GM18511 (cell line): ENCODE results near the gene BTNL3.
"Not testable (repeated sequence)": the region's sequence is repeated elsewhere in the genome, so short reads cannot be mapped to it uniquely, and the experiment has no call there.

Experiments
- ATAC-seq: cut with Tn5 transposase; IDR thresholded peaks from one replicate; pipeline ENCODE4 v1.9.1; 2021; ENCODE audit warnings: mild to moderate bottlenecking, moderate library complexity; ENCODE audit not compliant: unreplicated experiment

The BTNL3 gene, protein sequence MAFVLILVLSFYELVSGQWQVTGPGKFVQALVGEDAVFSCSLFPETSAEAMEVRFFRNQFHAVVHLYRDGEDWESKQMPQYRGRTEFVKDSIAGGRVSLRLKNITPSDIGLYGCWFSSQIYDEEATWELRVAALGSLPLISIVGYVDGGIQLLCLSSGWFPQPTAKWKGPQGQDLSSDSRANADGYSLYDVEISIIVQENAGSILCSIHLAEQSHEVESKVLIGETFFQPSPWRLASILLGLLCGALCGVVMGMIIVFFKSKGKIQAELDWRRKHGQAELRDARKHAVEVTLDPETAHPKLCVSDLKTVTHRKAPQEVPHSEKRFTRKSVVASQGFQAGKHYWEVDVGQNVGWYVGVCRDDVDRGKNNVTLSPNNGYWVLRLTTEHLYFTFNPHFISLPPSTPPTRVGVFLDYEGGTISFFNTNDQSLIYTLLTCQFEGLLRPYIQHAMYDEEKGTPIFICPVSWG

GRCh38 chr5:180988592-180988991, at the start of gene BTNL3:
TSS of gene BTNL3 (plus strand) at chr5:180988846. CDS start at chr5:180989029, 183 bp downstream.
- ATAC-seq, result no peak

GRCh38 chr5:180950291-180950949, 38.2 kb upstream of the BTNL3 start:
- no peak for ATAC-seq

GRCh38 chr5:180959661-180960060, 29.0 kb upstream of the BTNL3 start:
- no peak for ATAC-seq

- ATAC-seq, result no peak
Measured at GRCh38 chr5:180960209-180960608, 28.4 kb upstream of the BTNL3 start.

- no peak for ATAC-seq
Measured at GRCh38 chr5:180969406-180969805, 19.2 kb upstream of the BTNL3 start.

DNA sequence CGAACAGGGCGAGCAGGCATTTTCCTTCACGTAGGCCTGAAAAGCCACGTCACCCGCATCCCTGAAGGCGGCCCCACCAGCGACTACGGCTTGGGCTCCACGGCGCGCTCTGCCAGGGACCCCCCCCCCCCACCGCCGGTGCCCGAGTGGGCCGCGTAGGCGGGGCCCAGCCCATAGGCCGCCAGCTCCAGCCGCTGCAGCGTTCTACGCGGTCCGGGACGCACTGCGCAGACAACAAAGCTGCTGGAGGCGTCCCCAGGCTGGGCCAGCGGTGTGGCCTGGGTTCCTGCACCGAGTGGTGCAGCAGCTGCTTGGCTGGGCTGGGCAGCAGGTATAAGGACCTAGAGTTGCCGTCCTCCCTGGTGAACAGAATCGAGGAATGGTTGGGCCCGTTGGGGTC, 18.3 kb upstream of the BTNL3 start:
- ATAC-seq, result no peak

GRCh38 chr5:180970875-180971274, 17.8 kb upstream of the BTNL3 start:
- ATAC-seq, result no peak

GRCh38 chr5:180974612-180975315, 13.9 kb upstream of the BTNL3 start:
- ATAC-seq, result peak; percentile 17

- peak; percentile 97 for ATAC-seq
Measured at GRCh38 chr5:180975338-180975737, 13.3 kb upstream of the BTNL3 start.

DNA sequence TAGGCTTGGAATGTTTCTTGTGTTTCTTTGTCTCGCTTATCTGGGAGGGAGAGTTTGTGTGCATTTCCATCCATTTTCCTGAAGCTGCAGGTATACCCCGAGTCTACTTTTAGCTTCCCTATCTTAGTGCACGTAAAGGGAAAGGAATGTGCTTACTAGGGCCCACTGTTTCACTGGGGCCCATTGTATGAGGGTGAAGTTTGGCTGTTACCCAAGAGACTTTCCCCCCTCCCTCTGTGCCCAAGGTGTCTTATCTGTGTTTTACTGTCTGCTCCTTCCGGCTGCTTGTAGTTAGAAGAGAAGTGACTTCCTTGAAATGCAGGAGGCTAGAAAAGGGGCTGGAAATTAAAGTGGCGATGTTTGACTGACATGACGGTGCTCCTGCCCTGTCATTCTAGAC, 12.1 kb upstream of the BTNL3 start:
- no peak for ATAC-seq

GRCh38 chr5:180977852-180978251, 10.8 kb upstream of the BTNL3 start:
- no peak for ATAC-seq

GRCh38 chr5:180982008-180982741, 6.5 kb upstream of the BTNL3 start:
- no peak for ATAC-seq

DNA sequence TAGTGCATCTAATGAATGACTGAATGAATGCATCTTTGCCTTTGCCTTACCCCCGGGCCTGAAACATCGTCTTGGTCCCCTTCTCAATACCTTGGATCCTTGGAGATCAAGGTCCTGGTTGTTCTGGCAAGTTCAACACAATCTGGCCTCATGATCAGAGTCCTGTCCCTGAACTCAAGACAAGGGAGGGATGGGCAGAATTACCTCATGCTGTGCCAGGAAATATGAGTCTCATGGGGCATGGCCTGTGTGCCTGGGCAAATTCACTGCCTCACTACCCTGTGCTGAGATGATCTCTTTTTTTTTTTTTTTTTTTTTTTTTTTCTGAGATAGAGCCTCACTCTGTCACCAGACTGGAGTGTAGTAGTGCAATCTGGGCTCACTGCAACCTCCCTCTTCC, 630 bp upstream of the BTNL3 start:
- ATAC-seq, result no peak

GRCh38 chr5:180990086-180990881, 1.6 kb downstream of the BTNL3 start:
- ATAC-seq, result peak; percentile 72

DNA sequence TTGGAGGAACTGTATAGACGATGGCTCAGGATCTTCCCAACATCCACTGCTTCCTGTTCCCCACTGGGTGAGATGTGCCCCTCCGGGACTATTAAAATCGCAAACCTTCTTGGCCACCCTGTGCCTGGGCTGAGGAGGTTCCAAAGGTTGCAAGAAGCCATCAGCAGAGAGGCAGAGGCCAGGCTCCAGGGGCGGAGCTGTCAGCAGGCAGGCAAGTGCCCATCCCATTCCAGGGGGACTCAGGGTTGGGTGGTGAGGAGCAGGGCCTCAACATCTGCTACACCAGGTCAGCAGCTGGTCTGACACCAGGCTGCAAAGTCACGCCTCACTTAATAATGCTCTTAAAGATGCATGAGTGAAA, 2.2 kb downstream of the BTNL3 start:
- ATAC-seq, result no peak

- no peak for ATAC-seq
Measured at GRCh38 chr5:181001947-181002346, 13.3 kb downstream of the BTNL3 start.

DNA sequence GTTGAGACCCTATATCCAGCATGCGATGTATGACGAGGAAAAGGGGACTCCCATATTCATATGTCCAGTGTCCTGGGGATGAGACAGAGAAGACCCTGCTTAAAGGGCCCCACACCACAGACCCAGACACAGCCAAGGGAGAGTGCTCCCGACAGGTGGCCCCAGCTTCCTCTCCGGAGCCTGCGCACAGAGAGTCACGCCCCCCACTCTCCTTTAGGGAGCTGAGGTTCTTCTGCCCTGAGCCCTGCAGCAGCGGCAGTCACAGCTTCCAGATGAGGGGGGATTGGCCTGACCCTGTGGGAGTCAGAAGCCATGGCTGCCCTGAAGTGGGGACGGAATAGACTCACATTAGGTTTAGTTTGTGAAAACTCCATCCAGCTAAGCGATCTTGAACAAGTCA, 17.1 kb downstream of the BTNL3 start:
- ATAC-seq, result no peak

GRCh38 chr5:181008136-181008535, 19.5 kb downstream of the BTNL3 start:
- ATAC-seq, result no peak

DNA sequence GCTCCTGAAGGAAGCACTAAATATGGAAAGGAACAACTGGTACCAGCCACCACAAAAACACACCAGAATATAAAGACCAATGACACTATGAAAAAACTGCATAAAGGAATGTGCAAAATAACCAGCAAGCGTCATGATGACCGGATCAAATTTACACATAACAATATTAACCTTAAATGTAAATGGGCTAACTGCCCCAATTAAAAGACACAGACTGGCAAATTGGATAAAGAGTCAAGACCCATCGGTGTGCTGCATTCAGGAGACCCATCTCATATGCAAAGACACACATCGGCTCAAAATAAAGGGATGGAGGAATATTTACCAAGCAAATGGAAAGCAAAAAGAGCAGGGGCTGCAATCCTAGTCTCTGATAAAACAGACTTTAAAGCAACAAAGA, 21.4 kb downstream of the BTNL3 start:
- ATAC-seq, result not testable (repeated sequence)

DNA sequence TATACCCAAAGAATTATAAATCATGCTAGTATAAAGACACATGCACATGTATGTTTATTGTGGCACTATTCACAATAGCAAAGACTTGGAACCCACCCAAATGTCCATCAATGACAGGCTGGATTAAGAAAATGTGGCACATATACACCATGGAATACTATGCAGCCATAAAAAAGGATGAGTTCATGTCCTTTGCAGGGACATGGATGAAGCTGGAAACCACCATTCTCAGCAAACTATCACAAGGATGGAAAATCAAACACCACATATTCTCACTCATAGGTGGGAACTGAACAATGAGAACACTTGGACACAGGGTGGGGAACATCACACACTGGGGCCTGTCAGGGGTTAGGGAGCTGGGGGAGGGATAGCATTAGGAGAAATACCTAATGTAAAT, 26.0 kb downstream of the BTNL3 start:
- ATAC-seq, result not testable (repeated sequence)
